Activated CD4-positive, alpha-beta T cell treated with anti-CD3 and anti-CD28 coated beads, Interleukin-2, amount 50 U/mL, for 24 hours (primary cell): ENCODE measurements around the gene NEFH.
A peak's percentile ranks its signal among the peaks of the same experiment; 100 is the strongest.
"Not testable (repeated sequence)": the region's sequence is repeated elsewhere in the genome, so short reads cannot be mapped to it uniquely, and the experiment has no call there.

Source experiments
- DNase-seq, 2 donors: peaks; one replicate each; pipeline ENCODE4 v3.0.0-alpha.2; 2020; ENCODE audit warnings: low read depth in 1 of 2, low spot score in 1 of 2

Gene NEFH

GRCh38 chr22:29463629-29464028, 16.4 kb upstream of the NEFH start:
- no peak for DNase-seq

GRCh38 chr22:29464581-29464980, 15.4 kb upstream of the NEFH start:
- no peak for DNase-seq

- no peak for DNase-seq
These were observed 10.3 kb upstream of the NEFH start for GRCh38 chr22:29469755-29470154.

DNA sequence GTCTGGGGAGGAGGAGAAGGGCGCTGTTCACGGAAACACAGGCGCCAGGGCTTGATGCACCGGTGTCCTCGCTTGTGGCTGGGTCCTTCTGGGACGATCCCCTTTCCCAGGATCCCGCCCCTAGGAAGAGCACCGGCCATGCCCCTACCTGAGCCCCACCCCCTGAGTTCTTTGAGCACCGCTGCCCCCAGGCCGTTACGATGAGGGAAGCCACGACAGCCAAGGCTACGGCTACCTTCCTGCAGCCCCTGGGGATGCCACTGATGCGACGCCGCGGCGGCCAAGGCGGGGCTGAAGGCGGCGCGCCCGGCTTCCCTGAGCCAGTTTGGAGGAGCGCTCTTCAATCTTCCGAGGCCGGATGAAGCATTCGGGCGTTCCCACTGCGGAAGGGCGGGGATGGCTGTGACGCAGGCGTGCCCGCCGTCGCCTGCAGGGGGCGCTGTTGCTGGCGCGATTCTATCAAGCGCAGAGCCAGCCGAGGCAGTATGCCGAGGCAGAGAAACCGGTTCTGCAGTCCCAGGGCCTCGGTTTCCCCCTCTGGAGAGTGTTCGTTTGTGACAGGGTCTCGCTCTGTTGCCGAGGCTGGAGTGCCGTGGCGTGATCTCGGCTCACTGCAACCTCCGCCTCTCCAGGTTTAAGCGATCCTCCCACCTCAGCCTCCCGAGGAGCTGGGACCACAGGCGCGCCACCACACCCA, 9.7 kb upstream of the NEFH start:
- DNase-seq: peak; percentile 49 to 69

- DNase-seq: no peak
These were observed 7.0 kb upstream of the NEFH start for GRCh38 chr22:29473001-29473400.

GRCh38 chr22:29475550-29475949, 4.5 kb upstream of the NEFH start:
- no peak for DNase-seq

DNA sequence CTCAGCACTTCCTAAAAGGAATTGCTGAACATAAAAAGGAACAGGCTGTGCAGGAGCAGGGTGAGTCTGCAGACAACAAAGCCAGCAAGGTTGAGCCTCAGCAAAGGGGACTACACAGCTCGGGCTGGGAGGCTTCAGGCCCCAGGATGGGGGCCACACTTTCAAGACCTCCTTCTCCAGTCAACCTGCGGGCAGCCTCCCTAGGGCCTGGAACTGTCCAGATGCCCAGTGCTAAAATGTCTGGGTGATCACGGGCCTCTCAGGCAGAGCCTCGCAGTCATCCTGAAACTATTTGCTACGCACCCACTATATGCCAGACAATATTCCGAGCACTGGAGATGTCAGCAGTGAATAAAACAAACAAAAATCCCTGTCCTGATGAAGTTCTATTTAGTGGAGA, 3.9 kb upstream of the NEFH start:
- no peak for DNase-seq

GRCh38 chr22:29477723-29478318, 2.2 kb upstream of the NEFH start:
- DNase-seq: no peak

GRCh38 chr22:29478326-29479276, 1.4 kb upstream of the NEFH start:
- DNase-seq: no peak

GRCh38 chr22:29480262-29480511, 169 bp downstream of the NEFH start:
- DNase-seq: no peak

- DNase-seq: no peak
These were observed 670 bp downstream of the NEFH start for GRCh38 chr22:29480512-29481264.

GRCh38 chr22:29481265-29482000, 1.4 kb downstream of the NEFH start:
- no peak for DNase-seq

DNA sequence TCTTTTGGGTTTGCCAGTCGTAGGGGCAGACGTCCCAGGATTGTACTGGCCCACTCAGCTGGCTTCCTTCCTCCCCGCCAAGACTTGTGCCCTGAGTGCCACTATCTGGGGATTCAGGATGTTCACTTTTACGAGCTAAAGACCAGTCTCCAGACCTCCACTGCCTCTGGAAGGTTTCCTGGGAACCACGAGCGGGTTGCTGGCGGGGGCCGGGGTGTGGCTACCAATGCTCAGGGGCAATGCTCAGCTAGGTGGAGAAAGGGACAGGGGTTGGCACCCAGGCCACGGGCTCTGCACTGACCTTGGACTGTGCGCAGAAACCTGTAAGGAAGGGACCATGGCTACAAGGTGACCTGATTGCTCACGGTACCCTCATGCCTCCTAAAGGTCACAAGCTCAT, 2.2 kb downstream of the NEFH start:
- no peak for DNase-seq

DNA sequence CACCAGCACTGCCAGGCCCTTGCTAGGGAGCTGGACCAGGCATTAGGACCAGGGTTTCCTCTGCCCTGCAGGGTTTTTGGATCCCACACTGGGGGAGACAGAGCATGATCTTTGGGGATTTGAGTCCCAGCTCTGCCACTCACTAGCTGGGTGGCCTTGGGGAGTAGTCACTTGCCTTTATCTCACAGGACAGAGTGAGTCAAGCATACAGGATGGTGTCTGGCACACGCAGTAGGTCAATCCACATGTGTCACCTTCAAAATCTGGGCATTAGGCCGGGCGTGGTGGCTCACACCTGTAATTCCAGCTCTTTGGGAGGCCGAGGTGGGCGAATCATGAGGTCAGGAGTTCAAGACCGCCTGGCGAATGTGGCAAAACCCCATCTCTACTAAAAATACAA, 2.7 kb downstream of the NEFH start:
- DNase-seq: no peak

DNA sequence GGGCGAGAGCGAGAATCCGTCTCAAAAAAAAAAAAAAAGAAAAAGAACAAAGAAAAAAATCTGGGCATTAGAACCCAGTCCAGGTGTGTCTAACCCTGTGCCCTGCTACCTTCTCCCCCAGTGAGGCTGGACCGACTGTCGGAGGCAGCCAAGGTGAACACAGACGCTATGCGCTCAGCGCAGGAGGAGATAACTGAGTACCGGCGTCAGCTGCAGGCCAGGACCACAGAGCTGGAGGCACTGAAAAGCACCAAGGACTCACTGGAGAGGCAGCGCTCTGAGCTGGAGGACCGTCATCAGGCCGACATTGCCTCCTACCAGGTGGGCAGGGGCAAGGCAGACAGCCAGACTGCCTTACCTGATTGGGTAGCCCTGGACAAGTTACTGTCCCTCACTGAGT, 3.2 kb downstream of the NEFH start:
- no peak for DNase-seq

DNA sequence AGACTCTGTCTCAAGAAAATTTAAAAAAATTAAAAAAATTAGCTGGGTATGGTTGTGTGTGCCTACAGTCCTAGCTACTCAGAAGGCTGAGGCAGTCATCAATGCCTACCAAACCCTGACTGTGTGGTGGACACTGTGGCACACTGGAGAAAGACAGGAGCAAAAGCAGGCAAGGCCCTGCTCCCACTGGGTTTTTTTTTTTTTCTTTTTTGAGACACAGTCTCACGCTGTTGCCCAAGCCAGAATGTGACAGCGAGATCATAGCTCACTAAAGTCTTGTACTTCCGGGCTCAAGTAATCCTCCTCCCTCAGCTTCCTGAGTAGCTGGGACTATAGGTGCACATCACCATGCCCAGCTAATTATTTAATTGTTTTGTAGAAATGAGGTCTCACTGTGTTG, 4.6 kb downstream of the NEFH start:
- no peak for DNase-seq

DNA sequence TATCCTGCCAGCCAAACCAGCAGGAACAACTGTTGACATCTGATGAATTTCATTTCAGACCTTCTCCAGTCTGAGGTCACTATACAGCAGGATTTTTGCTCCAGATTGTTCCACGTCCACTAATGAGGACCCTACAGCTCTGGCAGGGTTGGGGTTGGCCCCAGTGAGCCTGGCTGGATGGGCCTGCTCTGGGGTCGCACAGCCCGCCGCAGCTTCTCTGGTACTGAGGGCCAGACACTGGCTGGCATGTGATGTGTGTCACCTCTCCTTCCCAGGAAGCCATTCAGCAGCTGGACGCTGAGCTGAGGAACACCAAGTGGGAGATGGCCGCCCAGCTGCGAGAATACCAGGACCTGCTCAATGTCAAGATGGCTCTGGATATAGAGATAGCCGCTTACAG, 5.4 kb downstream of the NEFH start:
- DNase-seq: no peak

- no peak for DNase-seq
These were observed 7.5 kb downstream of the NEFH start for GRCh38 chr22:29487426-29487986.

DNA sequence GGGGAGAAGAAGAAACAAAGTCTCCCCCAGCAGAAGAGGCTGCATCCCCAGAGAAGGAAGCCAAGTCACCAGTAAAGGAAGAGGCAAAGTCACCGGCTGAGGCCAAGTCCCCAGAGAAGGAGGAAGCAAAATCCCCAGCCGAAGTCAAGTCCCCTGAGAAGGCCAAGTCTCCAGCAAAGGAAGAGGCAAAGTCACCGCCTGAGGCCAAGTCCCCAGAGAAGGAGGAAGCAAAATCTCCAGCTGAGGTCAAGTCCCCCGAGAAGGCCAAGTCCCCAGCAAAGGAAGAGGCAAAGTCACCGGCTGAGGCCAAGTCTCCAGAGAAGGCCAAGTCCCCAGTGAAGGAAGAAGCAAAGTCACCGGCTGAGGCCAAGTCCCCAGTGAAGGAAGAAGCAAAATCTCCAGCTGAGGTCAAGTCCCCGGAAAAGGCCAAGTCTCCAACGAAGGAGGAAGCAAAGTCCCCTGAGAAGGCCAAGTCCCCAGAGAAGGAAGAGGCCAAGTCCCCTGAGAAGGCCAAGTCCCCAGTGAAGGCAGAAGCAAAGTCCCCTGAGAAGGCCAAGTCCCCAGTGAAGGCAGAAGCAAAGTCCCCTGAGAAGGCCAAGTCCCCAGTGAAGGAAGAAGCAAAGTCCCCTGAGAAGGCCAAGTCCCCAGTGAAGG, 9.2 kb downstream of the NEFH start:
- DNase-seq: not testable (repeated sequence)

DNA sequence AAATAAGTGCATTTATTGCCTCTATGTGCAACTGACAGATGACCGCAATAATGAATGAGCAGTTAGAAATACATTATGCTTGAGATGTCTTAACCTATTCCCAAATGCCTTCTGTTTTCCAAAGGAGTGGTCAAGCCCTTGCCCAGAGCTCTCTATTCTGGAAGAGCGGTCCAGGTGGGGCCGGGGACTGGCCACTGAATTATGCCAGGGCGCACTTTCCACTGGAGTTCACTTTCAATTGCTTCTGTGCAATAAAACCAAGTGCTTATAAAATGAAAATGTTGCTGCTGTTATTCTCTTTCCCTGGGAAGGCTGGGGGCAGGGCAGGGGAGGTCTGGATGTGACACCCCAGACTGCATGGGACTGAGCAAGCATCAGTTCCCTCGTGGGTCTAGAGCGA, 11.0 kb downstream of the NEFH start:
- DNase-seq: no peak
